ENCODE data around the gene NT5M. TPM values are rescaled to one million over a fixed set of nuclear protein-coding genes. Genes with fewer than 3 reads are reported as not detected.

NT5M gene
- total RNA-seq, 4 donors from 2014 or later = 1.7 to 3.1 (median 2.3) TPM

DNA sequence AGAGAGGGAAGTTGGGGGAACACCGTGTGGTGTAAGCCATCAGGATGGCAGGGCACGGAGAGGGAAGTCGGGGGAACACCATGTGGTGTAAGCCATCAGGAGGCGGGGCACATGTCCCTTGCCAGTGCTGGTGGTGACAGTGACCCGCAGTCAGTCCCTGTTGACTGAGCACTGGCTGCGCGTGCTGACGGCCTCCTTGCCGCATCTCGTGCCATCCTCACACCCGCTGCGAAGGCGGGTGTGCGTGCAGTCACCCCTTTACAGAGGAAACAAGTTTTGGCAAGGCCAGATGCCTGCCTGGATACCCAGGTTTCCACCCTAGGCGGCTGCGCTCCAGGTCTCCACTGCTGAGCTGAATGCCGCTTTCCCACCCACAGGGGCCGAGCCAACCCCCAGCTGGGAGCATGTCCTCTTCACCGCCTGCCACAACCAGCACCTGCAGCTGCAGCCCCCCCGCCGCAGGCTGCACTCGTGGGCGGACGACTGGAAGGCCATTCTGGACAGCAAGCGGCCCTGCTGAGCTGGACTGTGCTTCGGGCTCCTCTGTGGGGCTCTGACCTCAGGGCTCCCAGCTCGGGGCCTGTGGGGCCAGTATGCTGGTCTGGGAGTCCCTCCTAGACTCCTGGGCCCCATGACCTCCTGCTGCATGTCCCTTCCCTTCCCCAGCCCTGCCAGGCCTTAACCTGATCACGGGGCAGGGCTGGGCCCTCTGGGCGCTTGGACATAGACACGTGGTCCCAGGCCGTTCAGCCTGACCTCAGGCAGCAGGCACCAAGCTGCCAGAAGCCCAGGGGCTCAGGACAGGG, 43.5 kb downstream of the NT5M start:
- no peak for DNase-seq
- 87 to 90% methylated on average over 12 to 14 of the region's 31 CpGs for WGBS, 2 donors

DNA sequence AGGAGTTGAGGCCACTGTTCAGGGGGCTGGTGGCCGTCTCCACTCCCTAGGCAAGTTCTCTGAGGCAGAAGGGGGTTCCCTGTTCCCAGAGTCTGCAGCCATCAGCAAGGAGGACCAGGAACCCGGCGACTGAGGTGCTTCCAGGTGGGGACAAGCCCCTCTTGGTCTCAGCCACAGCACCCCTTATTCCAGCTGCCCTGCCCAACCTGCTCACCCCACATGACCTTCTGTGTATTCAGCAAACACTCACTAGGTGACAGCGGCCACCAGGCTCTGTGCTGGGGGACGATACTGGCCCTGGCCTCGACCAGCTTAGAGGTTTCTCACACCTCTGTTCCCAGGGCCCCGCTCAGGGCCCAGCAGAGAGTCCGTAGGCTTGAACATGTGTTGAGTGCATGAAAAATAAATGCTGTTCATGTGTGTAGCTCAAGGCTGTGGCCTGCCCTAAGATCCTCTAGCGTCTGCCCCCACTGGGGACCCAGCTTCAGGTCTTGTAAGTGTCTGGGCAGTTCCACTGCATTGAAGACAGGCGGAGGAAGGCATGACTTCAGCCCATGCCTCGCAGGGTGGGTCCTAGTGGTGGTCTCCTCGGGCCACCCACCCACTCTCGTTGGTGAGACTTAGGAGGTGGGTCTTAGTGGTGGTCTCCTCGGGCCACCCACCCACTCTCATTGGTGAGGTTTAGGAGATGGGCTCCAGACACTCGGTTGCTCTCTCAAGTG, 44.2 kb downstream of the NT5M start:
- no peak for DNase-seq
- intact Hi-C loops (cut with DNase I) = no loop called here

More for the DNA sequence above, 43.5 kb downstream of the NT5M start:
- no peak overlapping the region for H3K4me3 ChIP-seq
- intact Hi-C loops (cut with DNase I) = no loop called here
- peaks cover 0 to 2% (median 0%) of the 10 kb centered on the region in 3 donors for H3K4me1 ChIP-seq
- H3K9me3 ChIP-seq = no peaks in the 10 kb centered on the region
- peaks cover 0 to 9% (median 0%) of the 10 kb centered on the region in 4 donors for H3K27me3 ChIP-seq
- TF ChIP-seq POLR2A (IDR thresholded peaks at IDR 0.05) = no peak
- TF ChIP-seq, protein P1, sequence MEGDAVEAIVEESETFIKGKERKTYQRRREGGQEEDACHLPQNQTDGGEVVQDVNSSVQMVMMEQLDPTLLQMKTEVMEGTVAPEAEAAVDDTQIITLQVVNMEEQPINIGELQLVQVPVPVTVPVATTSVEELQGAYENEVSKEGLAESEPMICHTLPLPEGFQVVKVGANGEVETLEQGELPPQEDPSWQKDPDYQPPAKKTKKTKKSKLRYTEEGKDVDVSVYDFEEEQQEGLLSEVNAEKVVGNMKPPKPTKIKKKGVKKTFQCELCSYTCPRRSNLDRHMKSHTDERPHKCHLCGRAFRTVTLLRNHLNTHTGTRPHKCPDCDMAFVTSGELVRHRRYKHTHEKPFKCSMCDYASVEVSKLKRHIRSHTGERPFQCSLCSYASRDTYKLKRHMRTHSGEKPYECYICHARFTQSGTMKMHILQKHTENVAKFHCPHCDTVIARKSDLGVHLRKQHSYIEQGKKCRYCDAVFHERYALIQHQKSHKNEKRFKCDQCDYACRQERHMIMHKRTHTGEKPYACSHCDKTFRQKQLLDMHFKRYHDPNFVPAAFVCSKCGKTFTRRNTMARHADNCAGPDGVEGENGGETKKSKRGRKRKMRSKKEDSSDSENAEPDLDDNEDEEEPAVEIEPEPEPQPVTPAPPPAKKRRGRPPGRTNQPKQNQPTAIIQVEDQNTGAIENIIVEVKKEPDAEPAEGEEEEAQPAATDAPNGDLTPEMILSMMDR (IDR thresholded peaks at IDR 0.05) = no peak
- H3K27ac ChIP-seq = no peak overlapping the region
- no peaks in the 10 kb centered on the region for H3K36me3 ChIP-seq

DNA sequence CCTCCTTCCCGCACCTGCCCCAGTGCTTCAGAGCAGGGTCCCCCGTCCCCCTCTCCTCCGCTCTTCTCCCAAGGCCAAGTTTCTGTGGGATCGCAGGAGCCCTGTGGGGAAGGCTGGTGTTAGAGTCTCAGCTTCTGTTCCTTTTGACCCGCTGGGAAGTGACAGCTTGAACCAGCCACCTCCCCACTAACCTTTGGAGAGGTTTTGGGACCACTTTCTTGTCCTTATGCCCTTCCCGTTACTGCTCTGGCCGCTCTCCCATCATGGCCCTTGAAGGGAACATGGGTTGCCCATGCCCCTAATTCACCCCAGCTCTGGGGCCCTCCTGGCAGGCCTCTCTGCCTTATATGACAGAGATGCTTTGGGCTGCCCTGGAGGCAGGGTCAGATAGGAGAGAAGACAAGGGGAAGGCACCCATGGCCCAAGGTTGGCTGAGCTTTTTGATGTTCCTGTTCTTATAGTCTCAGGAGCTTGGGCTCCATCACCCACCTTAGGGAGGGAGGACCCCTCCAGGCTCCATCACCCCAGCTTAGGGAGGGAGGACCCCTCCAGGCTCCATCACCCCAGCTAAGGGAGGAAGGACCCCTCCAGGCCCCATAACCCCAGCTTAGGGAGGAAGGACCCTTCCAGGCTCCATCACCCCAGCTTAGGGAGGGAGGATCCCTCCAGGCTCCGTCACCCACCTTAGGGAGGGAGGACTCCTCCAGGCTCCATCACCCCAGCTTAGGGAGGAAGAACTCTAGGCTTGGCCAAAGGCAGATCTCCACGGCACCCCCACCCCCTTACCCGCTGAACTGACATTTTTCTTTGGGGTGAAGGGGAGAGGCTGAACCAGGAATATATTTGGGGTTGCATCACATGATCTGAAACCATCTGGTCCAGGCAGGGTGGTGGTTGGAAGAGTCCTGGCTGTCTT, 45.0 kb downstream of the NT5M start:
- Histone ChIP-seq H3K4me3 (no peak overlapping the region), H3K9me3 (no peaks in the 10 kb centered on the region), H3K27me3 (peaks cover 0 to 21% (median 0%) of the 10 kb centered on the region in 4 donors), H3K4me1 (peaks cover 0 to 11% (median 0%) of the 10 kb centered on the region in 3 donors), H3K27ac (no peak overlapping the region), H3K36me3 (no peaks in the 10 kb centered on the region)
- no peak for TF ChIP-seq POLR2A (IDR thresholded peaks at IDR 0.05)
- TF ChIP-seq, protein P1 (IDR thresholded peaks at IDR 0.05) = no peak
- 93 to 97% methylated on average over 3 to 6 of the region's 10 CpGs for WGBS, 2 donors
- no peak for DNase-seq
- intact Hi-C loops (cut with DNase I) = no loop called here

More for the DNA sequence above, 44.2 kb downstream of the NT5M start:
- peaks cover 0 to 9% (median 0%) of the 10 kb centered on the region in 3 donors for H3K4me1 ChIP-seq
- no peak overlapping the region for H3K27ac ChIP-seq
- no peaks in the 10 kb centered on the region for H3K9me3 ChIP-seq
- H3K36me3 ChIP-seq = no peaks in the 10 kb centered on the region
- no peak overlapping the region for H3K4me3 ChIP-seq
- peaks cover 0 to 17% (median 0%) of the 10 kb centered on the region in 4 donors for H3K27me3 ChIP-seq
- TF ChIP-seq, protein P1 (IDR thresholded peaks at IDR 0.05) = no peak
- TF ChIP-seq POLR2A (IDR thresholded peaks at IDR 0.05) = no peak
- WGBS, 2 donors = 84 to 90% methylated on average over 10 to 11 of the region's 15 CpGs

DNA sequence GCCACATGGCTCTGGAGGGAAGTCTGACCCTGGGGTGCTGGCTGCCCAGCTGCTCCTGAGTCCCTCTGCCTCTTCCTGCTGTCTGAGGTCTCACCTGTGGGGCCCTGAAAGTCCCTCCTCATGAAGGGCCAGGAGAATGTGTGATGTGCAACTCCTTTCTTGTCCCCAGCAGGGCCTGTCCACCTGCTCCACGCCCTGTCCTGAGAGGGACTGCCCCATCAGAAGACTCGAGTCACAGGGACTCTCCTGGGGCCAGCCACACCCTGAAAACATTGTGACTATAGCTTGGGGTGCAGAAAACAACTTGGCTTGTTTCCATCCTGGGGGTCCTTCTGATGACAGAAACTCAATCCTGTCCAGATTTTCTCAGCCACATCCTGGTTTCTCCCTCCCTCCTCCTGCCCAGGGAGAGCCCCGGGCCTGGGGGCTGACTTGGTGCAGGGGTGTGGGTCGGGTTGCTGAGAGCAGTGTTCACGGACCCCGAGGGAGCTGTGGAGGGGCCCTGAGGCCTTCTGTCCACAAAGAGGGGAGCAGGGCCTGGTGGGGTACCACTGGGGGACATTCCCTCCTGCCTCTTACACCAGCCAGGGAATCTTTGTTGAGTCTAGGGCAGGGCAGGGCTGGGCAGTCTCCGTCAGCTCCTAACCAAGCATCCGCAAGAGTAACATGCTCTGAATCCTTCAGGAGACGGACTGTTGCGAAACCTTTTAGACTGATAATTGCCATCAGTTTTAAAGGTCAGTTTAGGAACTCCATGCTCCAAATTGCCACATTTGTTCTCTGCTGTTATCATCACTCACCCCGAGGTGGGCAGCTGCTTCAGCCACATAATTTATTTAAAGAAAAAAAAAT, 45.9 kb downstream of the NT5M start:
- H3K36me3 ChIP-seq = no peaks in the 10 kb centered on the region
- no peaks in the 10 kb centered on the region for H3K9me3 ChIP-seq
- no peak for DNase-seq
- intact Hi-C loops (cut with DNase I) = no loop called here
- peaks cover 0 to 11% (median 0%) of the 10 kb centered on the region in 3 donors for H3K4me1 ChIP-seq
- H3K27ac ChIP-seq = no peak overlapping the region
- peaks cover 0 to 22% (median 0%) of the 10 kb centered on the region in 4 donors for H3K27me3 ChIP-seq
- no peak overlapping the region for H3K4me3 ChIP-seq
- TF ChIP-seq, protein P1 (IDR thresholded peaks at IDR 0.05) = no peak
- no peak for TF ChIP-seq POLR2A (IDR thresholded peaks at IDR 0.05)
- 0 to 56% methylated on average over 1 to 6 of the region's 11 CpGs for WGBS, 2 donors
